Transverse colon (tissue), 4 donors: ENCODE data around the gene METTL14. TPM values are rescaled to one million over a fixed set of nuclear protein-coding genes. Genes with fewer than 3 reads are reported as not detected.

Experiments
- DNase-seq: peaks from one replicate; pipeline ENCODE4 v3.0.0-alpha.2; 2019
- H3K27ac ChIP-seq, 4 donors: fragments of 200-600 bp; sonication (generic); 2 replicates each; pipeline ENCODE4 v1.5.1; 2016 to 2018; ENCODE audit warnings: inconsistent platforms in 4 of 4
- H3K27me3 ChIP-seq: fragments of 200-600 bp; sonication (generic); 2 replicates; pipeline ENCODE4 v1.5.1; 2017; ENCODE audit warnings: inconsistent platforms
- H3K36me3 ChIP-seq, 4 donors: fragments of 200-600 bp; sonication (generic); 2 replicates each; pipeline ENCODE4 v1.5.1; 2017 to 2019; ENCODE audit warnings: inconsistent platforms in 4 of 4
- H3K4me1 ChIP-seq, 4 donors: fragments of 200-600 bp; sonication (generic); 2 replicates each; pipeline ENCODE4 v1.5.1; 2017 to 2020; ENCODE audit warnings: inconsistent platforms in 4 of 4
- H3K4me3 ChIP-seq, 4 donors: fragments of 200-600 bp; sonication (generic); 1 replicate in 1 of 4; 2 replicates in 3 of 4; pipeline versions ENCODE4 v1.5.1 to v1.6.1; 2017 to 2019; ENCODE audit warnings: inconsistent platforms in 4 of 4
- H3K9me3 ChIP-seq, 2 donors: fragments of 200-600 bp; sonication (generic); 2 replicates each; pipeline ENCODE4 v1.5.1; 2017 to 2019; ENCODE audit warnings: inconsistent platforms in 2 of 2
- CTCF ChIP-seq, 5 experiments: fragments of 200-600 bp in 3 of 5; fragments of 450-650 bp in 2 of 5; sonication (generic) in 3 of 5; IDR thresholded peaks; 1 replicate in 2 of 5; 2 replicates in 3 of 5; pipeline ENCODE4 v1.5.1; 2016 to 2017; ENCODE audit warnings: antibody characterized with exemption in 5 of 5, inconsistent platforms in 3 of 5, mild to moderate bottlenecking in 2 of 5, moderate library complexity in 1 of 5
- EP300 ChIP-seq: sonication (generic); formaldehyde crosslinking; IDR thresholded peaks from one replicate; pipeline ENCODE4 v1.6.1; 2017; ENCODE audit warnings: antibody characterized with exemption, low read depth
- POLR2A ChIP-seq: fragments of 450-650 bp; IDR thresholded peaks from one replicate; pipeline ENCODE4 v1.6.1; 2016; ENCODE audit warnings: antibody characterized with exemption, mild to moderate bottlenecking, moderate library complexity
- POLR2AphosphoS5 ChIP-seq, 3 donors: sonication (generic); formaldehyde crosslinking; IDR thresholded peaks; one replicate each; pipeline ENCODE4 v1.6.1; 2016; ENCODE audit warnings: antibody characterized with exemption in 3 of 3
- WGBS, 2 donors: methylation state at CpG; one replicate each; pipeline ENCODE4 v1.1.5; 2018; ENCODE audit warnings: low coverage in 1 of 2; 5-methylcytosine and 5-hydroxymethylcytosine counted together
- in situ Hi-C, 4 donors: fragments of 200-750 bp; cut with MboI; loops; one replicate each; pipeline versions ENCODE4 v1.15.0 to v1.15.1; 2017; ENCODE audit warnings: low sequenced_read_pairs in 3 of 4, low pct_ligation_motif_present in 1 of 4, low pct_unique_long_range_greater_than_20kb in 1 of 4
- intact Hi-C: fragments of 100-400 bp; cut with DNase I; formaldehyde crosslinking; loops from one replicate; pipeline ENCODE4 v1.15.1; 2023; ENCODE audit warnings: low total_unique reads
- total RNA-seq, 4 donors: library from RNA; depleted of rRNA; stranded (reverse); fragments of >200 nt; gene quantifications; one replicate each; pipeline ENCODE4 v1.1.0, GENCODE V29; 2016

METTL14 gene
- total RNA-seq, 4 donors from 2014 or later: 9.8 to 43.0 (median 27.6) TPM

GRCh38 chr4:118718511-118719170, 33.4 kb downstream of the METTL14 start:
- Histone ChIP-seq H3K9me3 (no peaks in the 10 kb centered on the region), H3K4me3 (no peak overlapping the region), H3K4me1 (no peaks in the 10 kb centered on the region), H3K27me3 (no peaks in the 10 kb centered on the region), H3K36me3 (peaks cover 0 to 8% (median 3%) of the 10 kb centered on the region in 4 donors), H3K27ac (no peak overlapping the region)
- WGBS, 2 donors: 95 to 97% methylated on average over 2 to 4 of the region's 4 CpGs
- no peak for TF ChIP-seq POLR2A
- TF ChIP-seq POLR2AphosphoS5 (IDR thresholded peaks at IDR 0.05): no peak
- TF ChIP-seq EP300: no peak
- TF ChIP-seq CTCF (IDR thresholded peaks at IDR 0.05): no peak
- no peak for DNase-seq
- intact Hi-C loops: no loop called here
- in situ Hi-C loops: no loop called here

- in situ Hi-C loops (no loop called here), intact Hi-C loops (no loop called here)
- Histone ChIP-seq H3K36me3 (peaks cover 0 to 17% (median 6%) of the 10 kb centered on the region in 4 donors), H3K4me1 (no peaks in the 10 kb centered on the region), H3K4me3 (no peak overlapping the region), H3K27ac (no peak overlapping the region), H3K9me3 (no peaks in the 10 kb centered on the region), H3K27me3 (no peaks in the 10 kb centered on the region)
- WGBS, 2 donors: 95 to 100% methylated on average over 1 of the region's 1 CpG
- TF ChIP-seq POLR2AphosphoS5 (IDR thresholded peaks at IDR 0.05): no peak
- TF ChIP-seq EP300: no peak
- TF ChIP-seq CTCF (IDR thresholded peaks at IDR 0.05): no peak
- no peak for DNase-seq
Measured at GRCh38 chr4:118721752-118722151, 36.6 kb downstream of the METTL14 start.

- H3K27ac ChIP-seq: no peak overlapping the region
- intact Hi-C loops: no loop called here
- DNase-seq: no peak
- H3K9me3 ChIP-seq: no peaks in the 10 kb centered on the region
- H3K27me3 ChIP-seq: no peaks in the 10 kb centered on the region
- WGBS, 2 donors: 93 to 96% methylated on average over 3 of the region's 3 CpGs
- no peak overlapping the region for H3K4me3 ChIP-seq
- peaks cover 0 to 33% (median 13%) of the 10 kb centered on the region in 4 donors for H3K36me3 ChIP-seq
- no peaks in the 10 kb centered on the region for H3K4me1 ChIP-seq
- in situ Hi-C loops: no loop called here
- TF ChIP-seq CTCF (IDR thresholded peaks at IDR 0.05) (no peak), EP300 (no peak), POLR2A (no peak), POLR2AphosphoS5 (IDR thresholded peaks at IDR 0.05) (no peak)
Measured at GRCh38 chr4:118723369-118723768, 38.2 kb downstream of the METTL14 start.

- Histone ChIP-seq H3K27ac (no peak overlapping the region), H3K27me3 (no peaks in the 10 kb centered on the region), H3K36me3 (peaks cover 0 to 44% (median 13%) of the 10 kb centered on the region in 4 donors), H3K4me3 (no peak overlapping the region), H3K9me3 (no peaks in the 10 kb centered on the region), H3K4me1 (no peaks in the 10 kb centered on the region)
- no peak for DNase-seq
- WGBS, 2 donors: 64 to 100% methylated on average over 1 of the region's 1 CpG
- intact Hi-C loops (no loop called here), in situ Hi-C loops (loop anchor here in 1 of 4 donors (25.0 kb wide), 1 partner anchor 560 kb away; no protein-coding TSS in a partner anchor)
- TF ChIP-seq POLR2AphosphoS5 (IDR thresholded peaks at IDR 0.05) (no peak), CTCF (IDR thresholded peaks at IDR 0.05) (no peak), EP300 (no peak), POLR2A (no peak)
Measured at GRCh38 chr4:118727360-118727759, 42.2 kb downstream of the METTL14 start.
